Measurements from ENCODE around the gene PAX7.

DNA sequence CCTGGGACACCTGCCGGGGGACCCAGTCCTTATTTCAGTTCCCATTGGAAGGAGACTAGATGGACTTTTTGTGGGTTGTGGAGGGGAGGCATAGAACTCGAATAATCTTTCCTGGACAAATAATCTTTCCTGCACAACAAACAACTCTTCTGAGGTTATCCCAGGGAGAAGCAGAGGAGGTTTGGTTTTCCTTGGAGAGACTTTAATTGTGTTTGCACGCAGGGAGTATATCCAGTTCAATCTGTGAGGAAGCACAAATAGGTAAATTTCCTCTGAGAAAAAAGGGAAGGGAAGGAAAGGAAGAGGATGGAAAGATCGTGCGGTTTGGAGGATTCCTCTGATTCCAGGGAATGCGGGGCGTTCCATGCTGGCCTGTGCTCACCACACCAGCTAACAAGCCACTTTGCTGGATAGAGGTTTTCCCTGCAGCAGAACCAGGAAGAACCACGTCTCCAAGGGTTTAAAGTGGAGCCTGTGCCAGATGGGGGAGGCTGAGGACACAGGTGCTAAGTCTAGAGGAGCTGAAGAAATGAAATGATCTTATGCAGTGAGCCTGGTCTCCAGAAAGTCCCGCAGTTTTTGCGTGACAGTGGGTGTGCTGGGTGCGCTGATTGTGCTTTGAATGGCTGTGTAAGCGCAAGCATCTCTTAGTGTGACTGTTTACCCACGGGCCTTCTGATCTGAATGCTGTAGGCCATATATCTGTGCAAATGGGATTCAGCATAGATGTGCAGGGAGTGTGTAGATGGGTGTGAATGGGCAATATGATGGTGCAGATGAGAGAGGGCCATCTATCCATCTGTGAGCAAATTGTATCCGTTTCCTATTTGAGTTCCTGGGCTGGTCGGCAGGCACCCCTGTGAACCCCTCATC is 7.6 kb downstream of the PAX7 start:
- TF ChIP-seq, protein P1, sequence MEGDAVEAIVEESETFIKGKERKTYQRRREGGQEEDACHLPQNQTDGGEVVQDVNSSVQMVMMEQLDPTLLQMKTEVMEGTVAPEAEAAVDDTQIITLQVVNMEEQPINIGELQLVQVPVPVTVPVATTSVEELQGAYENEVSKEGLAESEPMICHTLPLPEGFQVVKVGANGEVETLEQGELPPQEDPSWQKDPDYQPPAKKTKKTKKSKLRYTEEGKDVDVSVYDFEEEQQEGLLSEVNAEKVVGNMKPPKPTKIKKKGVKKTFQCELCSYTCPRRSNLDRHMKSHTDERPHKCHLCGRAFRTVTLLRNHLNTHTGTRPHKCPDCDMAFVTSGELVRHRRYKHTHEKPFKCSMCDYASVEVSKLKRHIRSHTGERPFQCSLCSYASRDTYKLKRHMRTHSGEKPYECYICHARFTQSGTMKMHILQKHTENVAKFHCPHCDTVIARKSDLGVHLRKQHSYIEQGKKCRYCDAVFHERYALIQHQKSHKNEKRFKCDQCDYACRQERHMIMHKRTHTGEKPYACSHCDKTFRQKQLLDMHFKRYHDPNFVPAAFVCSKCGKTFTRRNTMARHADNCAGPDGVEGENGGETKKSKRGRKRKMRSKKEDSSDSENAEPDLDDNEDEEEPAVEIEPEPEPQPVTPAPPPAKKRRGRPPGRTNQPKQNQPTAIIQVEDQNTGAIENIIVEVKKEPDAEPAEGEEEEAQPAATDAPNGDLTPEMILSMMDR (IDR thresholded peaks at IDR 0.05): no peak
- no peak for TF ChIP-seq POLR2A (IDR thresholded peaks at IDR 0.05)

Data from heart left ventricle (tissue), 13 donors.